Gastrocnemius medialis (tissue), 4 donors: ENCODE results near the gene CUX1. TPM values are rescaled to one million over a fixed set of nuclear protein-coding genes. Genes with fewer than 3 reads are reported as not detected.
A peak's percentile ranks its signal among the peaks of the same experiment; 100 is the strongest.

ENCODE experiments used
- ATAC-seq, 2 donors: fragments of 150-250 bp; one replicate each; pipeline ENCODE4 v1.9.1; 2016
- DNase-seq, 2 donors: peaks; one replicate each; pipeline ENCODE4 v3.0.0-alpha.2; 2019
- H3K27ac ChIP-seq, 4 donors: fragments of 200-600 bp; sonication (generic); 1 replicate in 1 of 4; 2 replicates in 3 of 4; pipeline ENCODE4 v1.5.1; 2016 to 2018; ENCODE audit warnings: mild to moderate bottlenecking in 2 of 4, moderate library complexity in 1 of 4
- H3K27me3 ChIP-seq, 3 donors: fragments of 200-600 bp; sonication (generic) in 2 of 3; 1 replicate in 1 of 3; 2 replicates in 2 of 3; pipeline versions ENCODE4 v1.5.1 to v1.6.0; 2016 to 2019; ENCODE audit warnings: mild to moderate bottlenecking in 1 of 3, moderate library complexity in 1 of 3
- H3K36me3 ChIP-seq, 2 donors: fragments of 200-600 bp; sonication (generic) in 1 of 2; one replicate each; pipeline ENCODE4 v1.5.1; 2017 to 2018
- H3K4me1 ChIP-seq, 2 donors: fragments of 200-600 bp; sonication (generic) in 1 of 2; one replicate each; pipeline ENCODE4 v1.5.1; 2016 to 2017; ENCODE audit warnings: mild to moderate bottlenecking in 2 of 2
- H3K4me3 ChIP-seq, 4 donors: fragments of 200-600 bp; sonication (generic) in 3 of 4; 1 replicate in 1 of 4; 2 replicates in 3 of 4; pipeline ENCODE4 v1.5.1; 2016 to 2019; ENCODE audit warnings: mild to moderate bottlenecking in 2 of 4
- H3K9me3 ChIP-seq, 3 donors: fragments of 200-600 bp; sonication (generic) in 2 of 3; 1 replicate in 1 of 3; 2 replicates in 2 of 3; pipeline ENCODE4 v1.5.1; 2016 to 2019
- POLR2A ChIP-seq, 2 donors: fragments of 450-650 bp; IDR thresholded peaks; one replicate each; pipeline ENCODE4 v1.6.1; 2017; ENCODE audit warnings: antibody characterized with exemption in 2 of 2, mild to moderate bottlenecking in 2 of 2, moderate library complexity in 2 of 2
- in situ Hi-C, 4 donors: fragments of 200-750 bp; cut with MboI; loops; one replicate each; pipeline versions ENCODE4 v1.15.0 to v1.8.0; 2017; ENCODE audit warnings: low sequenced_read_pairs in 4 of 4
- intact Hi-C: fragments of 100-400 bp; cut with DNase I; formaldehyde crosslinking; loops from one replicate; pipeline ENCODE4 v1.15.1; 2023; ENCODE audit warnings: low total_unique reads
- total RNA-seq, 4 donors: library from RNA; depleted of rRNA; stranded (reverse); fragments of >200 nt; gene quantifications; one replicate each; pipeline versions ENCODE4 v1.1.0 to v1.2.3, GENCODE V29; 2016
- TF ChIP-seq, protein P1 (sequence below), 5 experiments: fragments of 450-650 bp in 3 of 5; fragments of 200-600 bp in 2 of 5; sonication (generic) in 2 of 5; IDR thresholded peaks in 4 of 5; conservative IDR thresholded peaks in 1 of 5; 1 replicate in 4 of 5; 2 replicates in 1 of 5; pipeline ENCODE4 v1.5.1; 2016 to 2019; ENCODE audit warnings: antibody characterized with exemption in 5 of 5, mild to moderate bottlenecking in 3 of 5, moderate library complexity in 3 of 5

The CUX1 gene
- total RNA-seq, 4 donors from 2014 or later, result 44.1 to 57.9 (median 54.9) TPM

DNA sequence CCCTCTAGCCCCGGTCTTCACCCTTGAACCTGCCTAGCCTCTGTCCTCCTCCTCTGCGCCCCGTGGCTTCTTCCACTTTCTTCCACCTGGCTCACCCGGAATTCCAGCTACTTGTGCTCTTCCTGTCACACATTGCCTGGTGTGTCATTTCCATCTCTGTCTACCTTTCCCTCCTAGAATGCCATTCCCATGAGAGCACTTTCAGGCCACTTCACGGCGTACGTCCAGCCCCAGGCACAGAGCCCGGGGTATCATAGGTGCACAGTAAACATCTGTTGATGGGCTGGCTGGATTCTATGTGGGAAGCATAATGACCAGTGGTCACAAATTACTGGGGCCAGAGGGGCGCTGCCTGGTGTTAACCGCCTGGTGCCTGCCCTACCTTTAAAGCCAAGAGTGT, 161.3 kb downstream of the CUX1 start:
- in situ Hi-C loops (no loop called here), intact Hi-C loops (no loop called here)
- no peaks in the 10 kb centered on the region for H3K27me3 ChIP-seq
- H3K27ac ChIP-seq, result no peak overlapping the region
- no peak overlapping the region for H3K4me3 ChIP-seq
- no peaks in the 10 kb centered on the region for H3K9me3 ChIP-seq
- no peak for TF ChIP-seq POLR2A (IDR thresholded peaks at IDR 0.05)
- TF ChIP-seq, protein P1, sequence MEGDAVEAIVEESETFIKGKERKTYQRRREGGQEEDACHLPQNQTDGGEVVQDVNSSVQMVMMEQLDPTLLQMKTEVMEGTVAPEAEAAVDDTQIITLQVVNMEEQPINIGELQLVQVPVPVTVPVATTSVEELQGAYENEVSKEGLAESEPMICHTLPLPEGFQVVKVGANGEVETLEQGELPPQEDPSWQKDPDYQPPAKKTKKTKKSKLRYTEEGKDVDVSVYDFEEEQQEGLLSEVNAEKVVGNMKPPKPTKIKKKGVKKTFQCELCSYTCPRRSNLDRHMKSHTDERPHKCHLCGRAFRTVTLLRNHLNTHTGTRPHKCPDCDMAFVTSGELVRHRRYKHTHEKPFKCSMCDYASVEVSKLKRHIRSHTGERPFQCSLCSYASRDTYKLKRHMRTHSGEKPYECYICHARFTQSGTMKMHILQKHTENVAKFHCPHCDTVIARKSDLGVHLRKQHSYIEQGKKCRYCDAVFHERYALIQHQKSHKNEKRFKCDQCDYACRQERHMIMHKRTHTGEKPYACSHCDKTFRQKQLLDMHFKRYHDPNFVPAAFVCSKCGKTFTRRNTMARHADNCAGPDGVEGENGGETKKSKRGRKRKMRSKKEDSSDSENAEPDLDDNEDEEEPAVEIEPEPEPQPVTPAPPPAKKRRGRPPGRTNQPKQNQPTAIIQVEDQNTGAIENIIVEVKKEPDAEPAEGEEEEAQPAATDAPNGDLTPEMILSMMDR (IDR thresholded peaks at IDR 0.05 in 4 of 5, conservative IDR thresholded peaks at IDR 0.05 in 1 of 5), result no peak
- H3K36me3 ChIP-seq, result no peaks in the 10 kb centered on the region
- ATAC-seq (no peak), DNase-seq (no peak)
- H3K4me1 ChIP-seq, result peaks cover 20 to 29% of the 10 kb centered on the region in 2 donors

DNA sequence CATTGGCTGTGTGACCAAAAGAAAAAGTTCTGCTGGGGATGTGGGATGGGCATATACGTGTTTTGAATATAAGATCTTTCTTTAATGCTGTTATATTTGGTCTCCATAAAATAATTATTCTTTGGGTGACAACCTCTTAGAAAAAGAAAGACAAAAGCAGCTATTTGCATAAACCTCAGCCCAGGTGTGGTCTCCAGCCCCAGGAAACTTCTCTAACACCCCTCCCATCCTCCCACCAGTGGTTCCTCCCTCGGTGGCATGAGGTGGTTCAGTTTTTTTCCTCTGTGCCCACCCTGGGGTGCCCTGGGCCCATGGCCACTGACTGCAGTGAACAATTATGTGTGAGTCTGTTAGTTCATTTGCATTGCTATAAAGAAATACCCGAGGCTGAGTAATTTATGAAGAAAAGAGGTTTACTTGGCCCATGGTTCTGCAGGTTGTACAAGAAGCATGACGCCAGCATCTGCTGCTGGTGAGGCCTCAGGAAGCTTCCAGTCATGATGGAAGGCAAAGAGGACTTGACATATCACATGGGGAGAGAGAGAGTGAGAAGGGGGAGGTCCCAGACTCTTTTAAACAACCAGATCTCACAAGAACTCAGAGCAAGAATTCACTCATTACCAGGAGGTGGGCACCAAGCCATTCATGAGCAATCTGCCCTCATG, 165.9 kb downstream of the CUX1 start:
- no peak overlapping the region for H3K27ac ChIP-seq
- intact Hi-C loops, result no loop called here
- in situ Hi-C loops, result no loop called here
- no peak overlapping the region for H3K4me3 ChIP-seq
- DNase-seq (no peak), ATAC-seq (no peak)
- H3K36me3 ChIP-seq, result no peaks in the 10 kb centered on the region
- H3K4me1 ChIP-seq, result peaks cover 18 to 22% of the 10 kb centered on the region in 2 donors
- no peaks in the 10 kb centered on the region for H3K9me3 ChIP-seq
- TF ChIP-seq, protein P1 (IDR thresholded peaks at IDR 0.05 in 4 of 5, conservative IDR thresholded peaks at IDR 0.05 in 1 of 5), result no peak
- TF ChIP-seq POLR2A (IDR thresholded peaks at IDR 0.05), result no peak
- no peaks in the 10 kb centered on the region for H3K27me3 ChIP-seq

GRCh38 chr7:101984133-101984879, 166.9 kb downstream of the CUX1 start:
- ATAC-seq (no peak), DNase-seq (no peak)
- intact Hi-C loops, result no loop called here
- in situ Hi-C loops, result no loop called here
- TF ChIP-seq, protein P1 (IDR thresholded peaks at IDR 0.05 in 4 of 5, conservative IDR thresholded peaks at IDR 0.05 in 1 of 5), result no peak
- H3K27ac ChIP-seq, result no peak overlapping the region
- H3K9me3 ChIP-seq, result no peaks in the 10 kb centered on the region
- H3K36me3 ChIP-seq, result no peaks in the 10 kb centered on the region
- no peak overlapping the region for H3K4me3 ChIP-seq
- peaks cover 18 to 22% of the 10 kb centered on the region in 2 donors for H3K4me1 ChIP-seq
- no peaks in the 10 kb centered on the region for H3K27me3 ChIP-seq

DNA sequence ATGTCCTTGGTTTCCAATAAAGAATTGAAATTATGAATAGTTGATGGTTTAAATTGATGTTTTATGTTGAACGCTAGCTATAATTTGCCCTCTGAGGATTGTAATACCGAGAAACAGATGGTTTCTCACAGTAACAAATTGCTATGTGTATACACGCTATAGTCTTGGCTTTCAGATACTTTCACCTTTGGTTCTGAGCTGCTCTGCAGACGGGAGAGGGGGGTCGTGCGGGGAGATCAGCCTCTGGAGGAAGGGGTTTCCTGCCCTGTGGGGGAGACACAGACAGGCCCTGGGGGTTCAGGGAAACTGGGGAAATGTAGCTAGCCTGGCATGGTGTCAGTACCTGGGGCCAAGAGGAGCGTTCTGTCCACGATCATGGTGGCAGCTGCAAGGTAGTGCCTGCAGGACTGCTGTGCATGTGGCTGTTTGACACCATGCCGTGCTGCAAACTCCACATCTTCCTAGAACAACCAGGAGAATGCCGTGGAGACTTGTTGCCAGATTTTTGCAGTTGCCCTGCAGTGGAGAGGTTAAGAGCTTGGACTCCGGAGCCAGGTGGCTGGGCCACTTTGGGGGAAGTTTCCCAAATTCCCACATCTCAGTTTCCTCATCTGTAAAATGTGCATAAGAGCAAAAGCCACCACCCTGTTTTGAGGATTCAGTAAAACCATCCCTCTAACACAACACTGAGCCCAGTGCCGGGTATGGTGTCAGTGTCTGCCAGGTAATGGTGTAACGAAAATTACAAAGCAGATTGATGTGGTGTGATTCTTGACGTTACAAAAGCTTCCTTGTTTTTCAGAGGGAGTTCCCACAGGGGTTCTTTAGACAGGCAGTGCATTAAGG, 167.9 kb downstream of the CUX1 start:
- no peaks in the 10 kb centered on the region for H3K9me3 ChIP-seq
- intact Hi-C loops, result loop anchor here (5.0 kb wide), 1 partner anchor 168 kb away; the partner anchor contains the start of gene CUX1
- H3K27ac ChIP-seq, result peak overlapping the region; percentile 64 to 76 (median 73)
- peak overlapping the region in 1 of 4 donors; percentile 27 for H3K4me3 ChIP-seq
- no peaks in the 10 kb centered on the region for H3K27me3 ChIP-seq
- DNase-seq (no peak), ATAC-seq (peak; percentile 19 to 31)
- no peaks in the 10 kb centered on the region for H3K36me3 ChIP-seq
- TF ChIP-seq POLR2A (IDR thresholded peaks at IDR 0.05), result no peak
- TF ChIP-seq, protein P1 (IDR thresholded peaks at IDR 0.05 in 4 of 5, conservative IDR thresholded peaks at IDR 0.05 in 1 of 5), result no peak
- H3K4me1 ChIP-seq, result peaks cover 18 to 19% of the 10 kb centered on the region in 2 donors
- in situ Hi-C loops, result no loop called here
